GM12891 (cell line): ENCODE data around the gene KIF26A.

Experiments used
- POLR2A ChIP-seq: IDR thresholded peaks from 2 replicates; pipeline ENCODE4 v1.6.1; 2011; ENCODE audit warnings: low read depth, low read length, control low read depth
- POLR2AphosphoS5 ChIP-seq: IDR thresholded peaks from 2 replicates; pipeline ENCODE4 v1.6.1; 2011; ENCODE audit warnings: low read depth, low read length, control low read depth

DNA sequence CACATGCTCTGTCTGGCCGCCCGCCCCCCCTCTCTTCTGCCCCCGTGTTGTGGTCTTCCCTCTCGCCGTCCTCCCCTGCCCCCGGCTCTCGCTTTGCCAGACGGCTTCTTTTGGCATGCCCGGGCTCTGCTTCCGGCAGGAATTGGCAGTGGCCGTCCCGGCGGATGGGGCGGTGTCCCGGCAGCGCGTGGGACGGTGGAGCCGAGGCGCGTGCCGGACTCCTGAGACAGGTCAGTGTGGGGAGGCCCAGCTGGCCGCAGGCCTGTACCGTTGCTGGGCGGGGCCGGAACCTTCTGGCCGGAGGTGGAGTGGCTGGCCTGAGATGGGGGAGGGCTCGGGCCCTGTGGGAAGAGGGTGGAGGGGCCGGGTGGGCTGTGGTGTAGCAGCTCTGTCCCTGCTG, 17.1 kb downstream of the KIF26A start:
- TF ChIP-seq POLR2A (no peak), POLR2AphosphoS5 (no peak)
